HEK293T (cell line): ENCODE results near the gene DDX51.

Source experiments
- FOXK2 ChIP-seq: fragments of 450-650 bp; IDR thresholded peaks from 2 replicates; pipeline ENCODE4 v1.6.1; 2016; ENCODE audit warnings: mild to moderate bottlenecking
- NFRKB ChIP-seq: fragments of 450-650 bp; IDR thresholded peaks from 2 replicates; pipeline ENCODE4 v1.6.1; 2016; ENCODE audit warnings: mild to moderate bottlenecking, moderate library complexity

GRCh38 chr12:132161036-132161781, 17.1 kb upstream of the DDX51 start:
- no peak for TF ChIP-seq FOXK2
- no peak for TF ChIP-seq NFRKB
